ENCODE results near the gene GSTK1.

Gene GSTK1

GRCh38 chr7:143282124-143282523 is 18.9 kb downstream of the GSTK1 start:
- H2AFZ ChIP-seq (ENCODE audit: low read depth, low read length, severe bottlenecking) = no peak overlapping the region
- no peak overlapping the region for H3K4me3 ChIP-seq (ENCODE audit: insufficient read depth, low read length, poor library complexity, severe bottlenecking)
- no peaks in the 10 kb centered on the region for H3K79me2 ChIP-seq (ENCODE audit: insufficient read depth, low read length)
- no peak overlapping the region for H3K9ac ChIP-seq (ENCODE audit: low read length)
- no peaks in the 10 kb centered on the region for H3F3A ChIP-seq (ENCODE audit: insufficient read depth)
- H3K4me2 ChIP-seq (ENCODE audit: low read depth, low read length, poor library complexity, severe bottlenecking) = no peak overlapping the region
- H3K9me2 ChIP-seq (replicated peaks; ENCODE audit: insufficient read depth, low read length) = no peaks in the 10 kb centered on the region
- H4K20me1 ChIP-seq (ENCODE audit: low read depth, low read length) = no peaks in the 10 kb centered on the region
- H3K9me3 ChIP-seq (ENCODE audit: insufficient read depth, low read length) = no peaks in the 10 kb centered on the region
- no peak overlapping the region for H3K27ac ChIP-seq (ENCODE audit: low read depth, low read length)
- TF ChIP-seq CTCF (IDR thresholded peaks at IDR 0.05; ENCODE audit: insufficient read depth, low read length, poor library complexity, severe bottlenecking) (no peak), EZH2phosphoT487 (conservative IDR thresholded peaks at IDR 0.05; ENCODE audit: low read length) (no peak)
- no peaks in the 10 kb centered on the region for H3K36me3 ChIP-seq (ENCODE audit: low read length)
- H3K27me3 ChIP-seq (ENCODE audit: low read length) = no peaks in the 10 kb centered on the region

GRCh38 chr7:143283381-143283780 is 20.1 kb downstream of the GSTK1 start:
- no peaks in the 10 kb centered on the region for H3K36me3 ChIP-seq (ENCODE audit: low read length)
- no peak overlapping the region for H3K4me3 ChIP-seq (ENCODE audit: insufficient read depth, low read length, poor library complexity, severe bottlenecking)
- no peaks in the 10 kb centered on the region for H3K27me3 ChIP-seq (ENCODE audit: low read length)
- TF ChIP-seq EZH2phosphoT487 (conservative IDR thresholded peaks at IDR 0.05; ENCODE audit: low read length) (no peak), CTCF (IDR thresholded peaks at IDR 0.05; ENCODE audit: insufficient read depth, low read length, poor library complexity, severe bottlenecking) (no peak)
- no peaks in the 10 kb centered on the region for H3F3A ChIP-seq (ENCODE audit: insufficient read depth)
- H4K20me1 ChIP-seq (ENCODE audit: low read depth, low read length) = no peaks in the 10 kb centered on the region
- no peak overlapping the region for H2AFZ ChIP-seq (ENCODE audit: low read depth, low read length, severe bottlenecking)
- H3K4me2 ChIP-seq (ENCODE audit: low read depth, low read length, poor library complexity, severe bottlenecking) = no peak overlapping the region
- no peaks in the 10 kb centered on the region for H3K9me3 ChIP-seq (ENCODE audit: insufficient read depth, low read length)
- H3K27ac ChIP-seq (ENCODE audit: low read depth, low read length) = no peak overlapping the region
- H3K9ac ChIP-seq (ENCODE audit: low read length) = no peak overlapping the region
- peaks cover under 1% of the 10 kb centered on the region for H3K79me2 ChIP-seq (ENCODE audit: insufficient read depth, low read length)
- H3K9me2 ChIP-seq (replicated peaks; ENCODE audit: insufficient read depth, low read length) = no peaks in the 10 kb centered on the region

GRCh38 chr7:143284591-143285469 is 21.6 kb downstream of the GSTK1 start, which contains the start of gene TMEM139:
Gene TMEM139 (plus strand): TSS chr7:143284958. CDS start chr7:143285958, 1,000 bp downstream.
- Histone ChIP-seq H3F3A (ENCODE audit: insufficient read depth) (no peaks in the 10 kb centered on the region), H3K9me2 (replicated peaks; ENCODE audit: insufficient read depth, low read length) (no peaks in the 10 kb centered on the region), H3K9me3 (ENCODE audit: insufficient read depth, low read length) (no peaks in the 10 kb centered on the region), H3K36me3 (ENCODE audit: low read length) (no peaks in the 10 kb centered on the region), H3K27ac (ENCODE audit: low read depth, low read length) (no peak within 1 kb of the TSS), H4K20me1 (ENCODE audit: low read depth, low read length) (no peaks in the 10 kb centered on the region), H3K4me3 (ENCODE audit: insufficient read depth, low read length, poor library complexity, severe bottlenecking) (no peak within 1 kb of the TSS), H3K4me2 (ENCODE audit: low read depth, low read length, poor library complexity, severe bottlenecking) (no peak within 1 kb of the TSS), H3K27me3 (ENCODE audit: low read length) (no peaks in the 10 kb centered on the region), H3K9ac (ENCODE audit: low read length) (no peak within 1 kb of the TSS), H2AFZ (ENCODE audit: low read depth, low read length, severe bottlenecking) (no peak within 1 kb of the TSS), H3K79me2 (ENCODE audit: insufficient read depth, low read length) (peaks cover 15% of the 10 kb centered on the region)
- TF ChIP-seq EZH2phosphoT487 (conservative IDR thresholded peaks at IDR 0.05; ENCODE audit: low read length) = no peak
- TF ChIP-seq CTCF (IDR thresholded peaks at IDR 0.05; ENCODE audit: insufficient read depth, low read length, poor library complexity, severe bottlenecking) = no peak
